NCI-H345 (cell line): Measurements from ENCODE around the gene PSMF1.
A peak's percentile ranks its signal among the peaks of the same experiment; 100 is the strongest.

Experiments
- DNase-seq: peaks from one replicate; lab custom pipeline; 2025; lab: John Stamatoyannopoulos, UW

Gene PSMF1

GRCh38 chr20:1164871-1165270 is 46.5 kb downstream of the PSMF1 start:
- DNase-seq: no peak

GRCh38 chr20:1165521-1165920 is 47.1 kb downstream of the PSMF1 start:
- no peak for DNase-seq

GRCh38 chr20:1165941-1166340 is 47.5 kb downstream of the PSMF1 start:
- DNase-seq: no peak

- DNase-seq: no peak
Observed at GRCh38 chr20:1166948-1167720, 48.7 kb downstream of the PSMF1 start.

GRCh38 chr20:1169224-1169623 is 50.8 kb downstream of the PSMF1 start:
- DNase-seq: no peak

GRCh38 chr20:1171461-1172093 is 53.2 kb downstream of the PSMF1 start:
- no peak for DNase-seq

GRCh38 chr20:1173698-1174097 is 55.3 kb downstream of the PSMF1 start:
- no peak for DNase-seq

- DNase-seq: no peak
Observed at GRCh38 chr20:1174787-1175186, 56.4 kb downstream of the PSMF1 start.

GRCh38 chr20:1177680-1178079 is 59.3 kb downstream of the PSMF1 start:
- DNase-seq: no peak

- no peak for DNase-seq
Observed at GRCh38 chr20:1178103-1178502, 59.7 kb downstream of the PSMF1 start.

GRCh38 chr20:1178623-1179022 is 60.2 kb downstream of the PSMF1 start:
- DNase-seq: no peak

- no peak for DNase-seq
Observed at GRCh38 chr20:1180949-1181348, 62.5 kb downstream of the PSMF1 start.

GRCh38 chr20:1182106-1182505 is 63.7 kb downstream of the PSMF1 start:
- no peak for DNase-seq

GRCh38 chr20:1183153-1183552 is 64.8 kb downstream of the PSMF1 start:
- no peak for DNase-seq

- DNase-seq: no peak
Observed at GRCh38 chr20:1184260-1184637, 65.8 kb downstream of the PSMF1 start.

GRCh38 chr20:1184638-1185315 is 66.4 kb downstream of the PSMF1 start, which contains the start of gene TMEM74B:
TMEM74B (minus strand) TSS chr20:1184981; CDS start chr20:1183801, 1,180 bp downstream.
- no peak for DNase-seq

GRCh38 chr20:1185316-1185741 is 66.9 kb downstream of the PSMF1 start:
- DNase-seq: peak; percentile 27

- peak; percentile 73 for DNase-seq
Observed at GRCh38 chr20:1185790-1186334, 67.5 kb downstream of the PSMF1 start.

GRCh38 chr20:1186367-1186991 is 68.1 kb downstream of the PSMF1 start:
- no peak for DNase-seq

- DNase-seq: no peak
Observed at GRCh38 chr20:1187605-1188171, 69.3 kb downstream of the PSMF1 start.

- DNase-seq: no peak
Observed at GRCh38 chr20:1188347-1188746, 69.9 kb downstream of the PSMF1 start.

- DNase-seq: no peak
Observed at GRCh38 chr20:1189827-1190226, 71.4 kb downstream of the PSMF1 start.
